RWPE2 (cell line): ENCODE results near the gene DNAH2.

Experiments used
- ATAC-seq: fragments of 200-7000 bp; cut with Tn5 transposase; 3 replicates; pipeline ENCODE4 v1.9.1; 2021; ENCODE audit warnings: low read depth
- DNase-seq: peaks from one replicate; pipeline ENCODE4 v3.0.0-alpha.2; 2020; ENCODE audit warnings: low spot score
- H3K27ac ChIP-seq: fragments of 450-650 bp; 2 replicates; pipeline ENCODE4 v1.5.1; 2017; ENCODE audit warnings: mild to moderate bottlenecking; ENCODE audit not compliant: poor library complexity, severe bottlenecking
- H3K27me3 ChIP-seq: fragments of 250-450 bp; sonication (Bioruptor Pico); 2 replicates; pipeline ENCODE4 v1.5.1; 2021; ENCODE audit warnings: mild to moderate bottlenecking, moderate library complexity; ENCODE audit not compliant: insufficient read depth, poor library complexity, severe bottlenecking
- H3K36me3 ChIP-seq: fragments of 250-450 bp; sonication (Bioruptor Pico); 2 replicates; pipeline ENCODE4 v1.5.1; 2020; ENCODE audit warnings: low read depth, mild to moderate bottlenecking, moderate library complexity
- H3K4me1 ChIP-seq: fragments of 250-450 bp; sonication (Bioruptor Pico); 2 replicates; pipeline ENCODE4 v1.5.1; 2021; ENCODE audit warnings: mild to moderate bottlenecking, moderate library complexity; ENCODE audit not compliant: insufficient read depth, poor library complexity, severe bottlenecking
- H3K4me3 ChIP-seq: fragments of 250-450 bp; sonication (Bioruptor Pico); 2 replicates; pipeline ENCODE4 v1.5.1; 2021; ENCODE audit warnings: mild to moderate bottlenecking, moderate library complexity; ENCODE audit not compliant: severe bottlenecking
- H3K9me3 ChIP-seq: fragments of 250-450 bp; sonication (Bioruptor Pico); 2 replicates; pipeline ENCODE4 v1.5.1; 2021; ENCODE audit warnings: mild to moderate bottlenecking, moderate library complexity; ENCODE audit not compliant: severe bottlenecking
- CTCF ChIP-seq: fragments of 450-650 bp; IDR thresholded peaks from one replicate; pipeline ENCODE4 v1.5.1; 2017; ENCODE audit warnings: mild to moderate bottlenecking, moderate library complexity; ENCODE audit not compliant: poor library complexity, severe bottlenecking

DNAH2 gene

GRCh38 chr17:7707446-7707845 is 10.1 kb upstream of the DNAH2 start:
- Histone ChIP-seq H3K9me3 (no peaks in the 10 kb centered on the region), H3K27me3 (peaks cover 37% of the 10 kb centered on the region)

GRCh38 chr17:7707858-7708750 is 9.4 kb upstream of the DNAH2 start:
- H3K27me3 ChIP-seq, result peaks cover 37% of the 10 kb centered on the region
- DNase-seq (no peak), ATAC-seq (no peak)
- no peaks in the 10 kb centered on the region for H3K9me3 ChIP-seq
- no peak overlapping the region for H3K4me3 ChIP-seq
- no peaks in the 10 kb centered on the region for H3K36me3 ChIP-seq
- no peak overlapping the region for H3K27ac ChIP-seq
- no peaks in the 10 kb centered on the region for H3K4me1 ChIP-seq
- no peak for TF ChIP-seq CTCF

More at GRCh38 chr17:7707446-7707845, 10.1 kb upstream of the DNAH2 start:
- DNase-seq (no peak), ATAC-seq (no peak)
- no peaks in the 10 kb centered on the region for H3K4me1 ChIP-seq
- TF ChIP-seq CTCF, result no peak
- H3K27ac ChIP-seq, result no peak overlapping the region
- no peaks in the 10 kb centered on the region for H3K36me3 ChIP-seq
- H3K4me3 ChIP-seq, result no peak overlapping the region

GRCh38 chr17:7709031-7709430 is 8.5 kb upstream of the DNAH2 start:
- ATAC-seq, result no peak
- H3K4me1 ChIP-seq, result no peaks in the 10 kb centered on the region

GRCh38 chr17:7710301-7710700 is 7.2 kb upstream of the DNAH2 start:
- no peaks in the 10 kb centered on the region for H3K9me3 ChIP-seq
- H3K36me3 ChIP-seq, result no peaks in the 10 kb centered on the region
- no peak for TF ChIP-seq CTCF
- DNase-seq, result no peak
- no peaks in the 10 kb centered on the region for H3K4me1 ChIP-seq
- H3K27me3 ChIP-seq, result peaks cover 21% of the 10 kb centered on the region
- H3K27ac ChIP-seq, result no peak overlapping the region
- H3K4me3 ChIP-seq, result no peak overlapping the region
- no peak for ATAC-seq

More at GRCh38 chr17:7709031-7709430, 8.5 kb upstream of the DNAH2 start:
- Histone ChIP-seq H3K36me3 (no peaks in the 10 kb centered on the region), H3K27ac (no peak overlapping the region), H3K9me3 (no peaks in the 10 kb centered on the region), H3K4me3 (no peak overlapping the region), H3K27me3 (peaks cover 34% of the 10 kb centered on the region)
- no peak for DNase-seq
- no peak for TF ChIP-seq CTCF
